Measurements from ENCODE around the gene OR56B1. TPM values are rescaled to one million over a fixed set of nuclear protein-coding genes. Genes with fewer than 3 reads are reported as not detected.

OR56B1 gene, protein sequence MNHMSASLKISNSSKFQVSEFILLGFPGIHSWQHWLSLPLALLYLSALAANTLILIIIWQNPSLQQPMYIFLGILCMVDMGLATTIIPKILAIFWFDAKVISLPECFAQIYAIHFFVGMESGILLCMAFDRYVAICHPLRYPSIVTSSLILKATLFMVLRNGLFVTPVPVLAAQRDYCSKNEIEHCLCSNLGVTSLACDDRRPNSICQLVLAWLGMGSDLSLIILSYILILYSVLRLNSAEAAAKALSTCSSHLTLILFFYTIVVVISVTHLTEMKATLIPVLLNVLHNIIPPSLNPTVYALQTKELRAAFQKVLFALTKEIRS
- not detected in 2 replicates for total RNA-seq

DNA sequence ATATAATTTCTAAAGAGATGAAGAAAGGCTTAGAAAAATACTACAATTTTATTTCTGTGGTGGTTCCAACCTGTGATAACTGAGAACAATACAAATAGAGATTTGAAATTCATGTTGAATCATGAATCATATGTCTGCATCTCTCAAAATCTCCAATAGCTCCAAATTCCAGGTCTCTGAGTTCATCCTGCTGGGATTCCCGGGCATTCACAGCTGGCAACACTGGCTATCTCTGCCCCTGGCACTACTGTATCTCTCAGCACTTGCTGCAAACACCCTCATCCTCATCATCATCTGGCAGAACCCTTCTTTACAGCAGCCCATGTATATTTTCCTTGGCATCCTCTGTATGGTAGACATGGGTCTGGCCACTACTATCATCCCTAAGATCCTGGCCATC lies at the start of gene OR56B1:
OR56B1 (plus strand) TSS at position 53 of the 400 bp plus-strand sequence; CDS start at position 122, 69 bp downstream.

DNA sequence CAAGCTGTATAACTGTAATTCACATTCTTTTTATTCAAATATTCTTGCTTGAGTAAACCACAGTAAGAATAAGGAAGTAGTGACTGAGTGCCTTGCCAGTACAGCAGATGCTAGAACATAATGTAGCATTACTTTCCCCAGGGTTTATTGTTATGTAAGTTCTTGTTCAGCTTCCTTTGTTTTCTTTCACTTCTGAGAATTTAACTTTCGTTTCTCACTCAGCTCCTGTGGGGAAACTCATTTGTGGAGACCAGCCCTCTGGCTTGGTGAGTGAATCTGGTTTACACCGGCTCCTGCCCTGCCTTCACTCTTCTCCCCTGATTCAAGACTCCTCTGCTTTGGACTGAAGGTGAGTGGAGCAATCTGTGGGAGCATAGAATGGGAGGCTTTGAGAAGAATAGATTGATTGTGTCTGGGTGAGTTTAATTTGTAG lies 46.7 kb upstream of the OR56B1 start, which contains the start of gene TRIM22:
TRIM22 (plus strand) TSS at position 240 of the 433 bp plus-strand sequence. CDS start 6,443 bp downstream, outside the sequence.

DNA sequence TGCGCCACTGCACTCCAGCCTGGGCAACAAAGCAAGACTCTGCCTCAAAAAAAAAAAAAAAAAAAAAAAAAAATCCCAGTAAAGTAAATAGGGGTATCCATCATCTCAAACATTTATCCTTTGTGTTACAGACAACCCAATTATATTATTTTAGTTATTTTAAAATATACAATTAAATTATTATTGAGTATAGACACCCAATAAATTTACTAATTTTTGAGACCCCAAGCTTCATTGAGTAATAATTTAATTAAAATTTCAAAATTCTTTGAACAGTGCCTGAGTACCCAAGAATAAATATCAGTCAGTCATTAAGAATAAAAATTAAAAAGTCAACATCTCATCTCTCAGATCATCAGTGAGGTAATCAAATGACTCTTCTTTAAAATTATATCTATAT lies 17.7 kb downstream of the OR56B1 start, which contains the start of gene OR52N4:
OR52N4 (plus strand) TSS at position 301 of the 400 bp plus-strand sequence. CDS start 498 bp downstream, outside the sequence.

DNA sequence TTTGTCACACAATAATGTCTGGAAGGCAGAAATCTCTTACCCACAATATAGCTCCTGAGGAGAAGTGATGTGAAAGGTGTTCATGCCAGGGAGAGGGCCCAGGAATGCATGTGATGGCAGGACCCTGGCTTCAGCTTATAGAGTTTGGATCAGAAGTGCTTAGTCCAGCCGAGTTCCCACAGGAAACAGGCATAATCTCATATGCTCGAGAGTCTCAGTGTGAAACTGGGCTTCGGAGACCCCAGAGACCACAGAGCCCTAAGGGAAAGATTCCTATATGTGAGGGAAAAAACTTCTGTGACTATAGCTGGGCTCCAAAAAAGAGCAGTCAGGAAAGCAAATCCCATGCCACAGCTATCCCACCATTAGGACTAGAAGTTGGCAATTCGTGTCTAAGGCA lies 47.0 kb downstream of the OR56B1 start, which contains the start of gene OR52N5:
OR52N5 (minus strand) TSS at position 101 of the 400 bp plus-strand sequence. CDS start 4,721 bp downstream, outside the sequence.

Other genes starting within 250 kb of the OR56B1 start
- gene OR52D1, start 247.8 kb upstream of the OR56B1 start, total RNA-seq: not detected in 2 replicates
- gene UBQLN3, start 226.5 kb upstream of the OR56B1 start, total RNA-seq: not detected in 2 replicates
- 0.21 TPM in 1 of 2 replicates, not detected in the other for gene UBQLNL, start 219.7 kb upstream of the OR56B1 start, total RNA-seq
- 0.21 and 0.48 TPM in 2 replicates for gene OR52H1, start 187.9 kb upstream of the OR56B1 start, total RNA-seq
- not detected in 2 replicates for gene OR52B6, start 155.6 kb upstream of the OR56B1 start, total RNA-seq
- 3.0 and 3.1 TPM in 2 replicates for gene TRIM6, start 139.8 kb upstream of the OR56B1 start, total RNA-seq
- gene TRIM34, start 111.4 kb upstream of the OR56B1 start, total RNA-seq: 3.4 and 9.6 TPM in 2 replicates
- gene TRIM5, start 51.4 kb upstream of the OR56B1 start, total RNA-seq: 32.2 and 39.0 TPM in 2 replicates
- 24.5 and 58.8 TPM in 2 replicates for gene TRIM22, start 46.7 kb upstream of the OR56B1 start, total RNA-seq
- gene OR52N4, start 17.8 kb downstream of the OR56B1 start, total RNA-seq: not detected in 2 replicates
- not detected in 2 replicates for gene OR52N5, start 46.9 kb downstream of the OR56B1 start, total RNA-seq
- gene OR52N1, start 54.8 kb downstream of the OR56B1 start, total RNA-seq: not detected in 2 replicates
- not detected in 2 replicates for gene OR52N2, start 72.5 kb downstream of the OR56B1 start, total RNA-seq
- gene OR52E6, start 105.4 kb downstream of the OR56B1 start, total RNA-seq: not detected in 2 replicates
- gene OR52E8, start 121.2 kb downstream of the OR56B1 start, total RNA-seq: not detected in 2 replicates
- gene OR52E4, start 144.2 kb downstream of the OR56B1 start, total RNA-seq: not detected in 2 replicates
- gene OR52E5, start 156.8 kb downstream of the OR56B1 start, total RNA-seq: not detected in 2 replicates
- gene OR56A3, start 205.8 kb downstream of the OR56B1 start, total RNA-seq: not detected in 2 replicates
- not detected in 2 replicates for gene OR56A5, start 232.0 kb downstream of the OR56B1 start, total RNA-seq

Data from tracheal epithelial cell (primary cell).